IPS-20b (cell line): Measurements from ENCODE around the gene HFM1.
A peak's percentile ranks its signal among the peaks of the same experiment; 100 is the strongest.
"Not testable (repeated sequence)": the region's sequence is repeated elsewhere in the genome, so short reads cannot be mapped to it uniquely, and the experiment has no call there.

ENCODE experiments used
- H3K27ac ChIP-seq: one replicate; pipeline ENCODE4 v1.5.1; 2013; ENCODE audit warnings: low read length
- H3K27me3 ChIP-seq: 2 replicates; pipeline ENCODE4 v1.6.1; 2013; ENCODE audit warnings: mild to moderate bottlenecking, low read length, inconsistent platforms; ENCODE audit not compliant: insufficient read depth
- H3K36me3 ChIP-seq: 2 replicates; pipeline ENCODE4 v1.6.1; 2013; ENCODE audit warnings: low read depth, mild to moderate bottlenecking, inconsistent platforms, low read length, moderate library complexity; ENCODE audit not compliant: insufficient read depth
- H3K4me1 ChIP-seq: 2 replicates; pipeline ENCODE4 v1.6.1; 2013; ENCODE audit warnings: mild to moderate bottlenecking, control low read depth, inconsistent platforms, low read length, moderate library complexity; ENCODE audit not compliant: insufficient read depth
- H3K4me3 ChIP-seq: 2 replicates; pipeline ENCODE4 v1.5.1; 2013; ENCODE audit warnings: mild to moderate bottlenecking, low read length, inconsistent platforms
- H3K9ac ChIP-seq: 2 replicates; pipeline ENCODE4 v1.6.1; 2013; ENCODE audit warnings: low read depth, mild to moderate bottlenecking, inconsistent platforms, low read length, moderate library complexity
- H3K9me3 ChIP-seq: 2 replicates; pipeline ENCODE4 v1.6.1; 2013; ENCODE audit warnings: mild to moderate bottlenecking, low read depth, low read length, inconsistent platforms; ENCODE audit not compliant: insufficient read depth

The HFM1 gene, protein sequence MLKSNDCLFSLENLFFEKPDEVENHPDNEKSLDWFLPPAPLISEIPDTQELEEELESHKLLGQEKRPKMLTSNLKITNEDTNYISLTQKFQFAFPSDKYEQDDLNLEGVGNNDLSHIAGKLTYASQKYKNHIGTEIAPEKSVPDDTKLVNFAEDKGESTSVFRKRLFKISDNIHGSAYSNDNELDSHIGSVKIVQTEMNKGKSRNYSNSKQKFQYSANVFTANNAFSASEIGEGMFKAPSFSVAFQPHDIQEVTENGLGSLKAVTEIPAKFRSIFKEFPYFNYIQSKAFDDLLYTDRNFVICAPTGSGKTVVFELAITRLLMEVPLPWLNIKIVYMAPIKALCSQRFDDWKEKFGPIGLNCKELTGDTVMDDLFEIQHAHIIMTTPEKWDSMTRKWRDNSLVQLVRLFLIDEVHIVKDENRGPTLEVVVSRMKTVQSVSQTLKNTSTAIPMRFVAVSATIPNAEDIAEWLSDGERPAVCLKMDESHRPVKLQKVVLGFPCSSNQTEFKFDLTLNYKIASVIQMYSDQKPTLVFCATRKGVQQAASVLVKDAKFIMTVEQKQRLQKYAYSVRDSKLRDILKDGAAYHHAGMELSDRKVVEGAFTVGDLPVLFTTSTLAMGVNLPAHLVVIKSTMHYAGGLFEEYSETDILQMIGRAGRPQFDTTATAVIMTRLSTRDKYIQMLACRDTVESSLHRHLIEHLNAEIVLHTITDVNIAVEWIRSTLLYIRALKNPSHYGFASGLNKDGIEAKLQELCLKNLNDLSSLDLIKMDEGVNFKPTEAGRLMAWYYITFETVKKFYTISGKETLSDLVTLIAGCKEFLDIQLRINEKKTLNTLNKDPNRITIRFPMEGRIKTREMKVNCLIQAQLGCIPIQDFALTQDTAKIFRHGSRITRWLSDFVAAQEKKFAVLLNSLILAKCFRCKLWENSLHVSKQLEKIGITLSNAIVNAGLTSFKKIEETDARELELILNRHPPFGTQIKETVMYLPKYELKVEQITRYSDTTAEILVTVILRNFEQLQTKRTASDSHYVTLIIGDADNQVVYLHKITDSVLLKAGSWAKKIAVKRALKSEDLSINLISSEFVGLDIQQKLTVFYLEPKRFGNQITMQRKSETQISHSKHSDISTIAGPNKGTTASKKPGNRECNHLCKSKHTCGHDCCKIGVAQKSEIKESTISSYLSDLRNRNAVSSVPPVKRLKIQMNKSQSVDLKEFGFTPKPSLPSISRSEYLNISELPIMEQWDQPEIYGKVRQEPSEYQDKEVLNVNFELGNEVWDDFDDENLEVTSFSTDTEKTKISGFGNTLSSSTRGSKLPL (N-terminal part only)

DNA sequence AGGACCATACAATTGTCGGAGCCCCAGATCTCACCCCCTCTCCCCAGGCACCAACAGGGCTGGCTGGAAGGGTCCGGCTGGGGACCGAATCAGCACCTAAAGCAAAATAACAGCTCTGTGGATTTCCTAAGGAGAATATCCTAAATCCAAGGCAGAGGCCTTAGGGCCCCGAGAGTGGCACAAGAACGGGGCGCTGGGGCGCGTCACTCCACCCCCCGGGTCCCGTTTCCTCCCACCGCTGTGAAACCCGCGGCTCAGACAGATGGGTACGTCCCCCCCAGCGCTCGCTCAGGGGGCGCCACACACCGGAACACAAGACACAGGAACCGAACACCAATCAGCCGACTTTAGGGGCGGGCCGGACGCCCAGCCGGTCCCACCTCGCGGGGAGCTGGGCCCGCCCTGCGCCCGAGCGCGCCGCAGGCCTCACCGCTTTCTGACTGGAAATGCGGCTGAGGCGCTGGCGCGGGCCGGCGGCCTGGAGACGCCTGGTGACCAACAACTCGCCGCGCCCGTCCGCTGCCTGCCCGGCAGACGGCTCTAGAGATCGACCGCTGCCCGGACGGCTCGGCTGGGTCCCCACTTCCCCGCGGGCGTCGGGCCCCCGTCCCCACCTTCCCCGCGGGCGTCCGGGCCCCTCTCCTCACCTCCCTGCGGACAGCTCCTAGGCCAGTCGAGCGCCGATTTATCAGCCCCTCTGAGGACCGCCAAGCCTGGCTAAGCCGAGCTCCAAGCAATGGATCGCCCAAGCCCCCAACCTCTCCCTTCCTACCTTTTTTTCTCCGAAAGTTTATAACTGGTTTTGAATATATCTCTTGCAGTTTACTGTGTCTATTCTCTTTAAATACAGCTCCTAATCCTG is at the start of gene HFM1:
HFM1 (minus strand) TSS at position 687 of the 862 bp plus-strand sequence. CDS start 3,755 bp downstream, outside the sequence.
- Histone ChIP-seq H3K36me3 (no peaks in the 10 kb centered on the region), H3K9ac (peak within 1 kb of the TSS; percentile 86), H3K27ac (no peak within 1 kb of the TSS), H3K9me3 (no peaks in the 10 kb centered on the region), H3K4me3 (peak within 1 kb of the TSS; percentile 85), H3K27me3 (no peaks in the 10 kb centered on the region), H3K4me1 (peaks cover 5% of the 10 kb centered on the region)

DNA sequence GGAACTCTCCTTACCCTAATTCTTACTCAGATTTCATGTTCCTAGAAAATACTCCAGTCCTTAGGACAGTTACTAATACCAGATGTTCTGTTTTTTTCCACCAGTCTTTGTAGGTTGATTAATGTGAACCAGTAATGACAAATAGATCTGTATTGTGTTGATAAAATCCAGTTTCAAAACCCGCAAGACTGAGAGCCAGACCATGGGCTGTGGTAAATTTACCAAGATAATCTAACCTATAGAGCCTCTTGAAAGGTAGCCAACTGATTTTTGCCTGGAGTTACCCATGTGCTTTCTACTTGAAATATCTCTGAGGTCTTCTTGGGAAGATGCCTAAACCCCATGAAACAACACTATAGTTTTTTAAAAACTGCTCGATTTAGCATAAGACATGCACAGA is 49.5 kb upstream of the HFM1 start:
- H3K27ac ChIP-seq, result no peak overlapping the region
- H3K9ac ChIP-seq, result no peak overlapping the region
- no peaks in the 10 kb centered on the region for H3K27me3 ChIP-seq
- no peak overlapping the region for H3K4me3 ChIP-seq
- no peaks in the 10 kb centered on the region for H3K9me3 ChIP-seq
- no peaks in the 10 kb centered on the region for H3K36me3 ChIP-seq
- H3K4me1 ChIP-seq, result no peaks in the 10 kb centered on the region

DNA sequence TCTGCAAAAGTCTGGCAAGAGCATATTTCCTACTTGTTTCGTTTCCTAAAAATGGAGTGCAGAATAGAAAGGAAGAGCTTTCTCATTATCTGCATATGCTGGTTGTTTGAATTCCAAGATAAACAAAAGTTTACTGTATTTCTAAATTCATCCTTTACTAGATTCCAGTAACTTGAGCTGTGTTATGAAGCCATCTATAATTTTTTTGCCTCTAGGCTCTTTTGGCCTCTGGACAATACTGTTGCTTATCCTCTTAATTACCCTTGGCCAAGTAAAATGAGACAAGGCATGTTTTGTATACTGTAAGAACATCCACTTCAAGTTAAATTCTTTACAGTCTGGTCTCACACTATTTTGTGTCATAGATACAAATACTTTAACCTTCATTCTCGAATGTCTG is 45.6 kb upstream of the HFM1 start:
- Histone ChIP-seq H3K4me1 (no peaks in the 10 kb centered on the region), H3K9ac (no peak overlapping the region)

DNA sequence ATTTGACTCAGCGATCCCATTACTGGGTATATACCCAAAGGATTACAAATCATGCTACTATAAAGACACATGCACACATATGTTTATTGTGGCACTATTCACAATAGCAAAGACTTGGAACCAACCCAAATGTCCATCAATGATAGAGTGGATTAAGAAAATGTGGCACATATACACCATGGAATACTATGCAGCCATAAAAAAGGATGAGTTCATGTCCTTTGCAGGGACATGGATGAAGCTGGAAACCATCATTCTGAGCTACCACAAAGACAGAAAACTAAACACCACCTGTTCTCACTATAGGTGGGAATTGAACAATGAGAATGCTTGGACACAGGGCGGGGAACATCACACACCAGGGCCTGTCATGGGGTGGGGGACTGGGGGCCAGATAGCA is 43.1 kb upstream of the HFM1 start:
- not testable (repeated sequence) for H3K27me3 ChIP-seq, H3K9ac ChIP-seq, H3K9me3 ChIP-seq, H3K4me1 ChIP-seq, H3K4me3 ChIP-seq, H3K27ac ChIP-seq, H3K36me3 ChIP-seq

More for the DNA sequence above, 45.6 kb upstream of the HFM1 start:
- H3K27me3 ChIP-seq, result no peaks in the 10 kb centered on the region
- H3K4me3 ChIP-seq, result no peak overlapping the region
- H3K36me3 ChIP-seq, result no peaks in the 10 kb centered on the region
- no peak overlapping the region for H3K27ac ChIP-seq
- H3K9me3 ChIP-seq, result no peaks in the 10 kb centered on the region

DNA sequence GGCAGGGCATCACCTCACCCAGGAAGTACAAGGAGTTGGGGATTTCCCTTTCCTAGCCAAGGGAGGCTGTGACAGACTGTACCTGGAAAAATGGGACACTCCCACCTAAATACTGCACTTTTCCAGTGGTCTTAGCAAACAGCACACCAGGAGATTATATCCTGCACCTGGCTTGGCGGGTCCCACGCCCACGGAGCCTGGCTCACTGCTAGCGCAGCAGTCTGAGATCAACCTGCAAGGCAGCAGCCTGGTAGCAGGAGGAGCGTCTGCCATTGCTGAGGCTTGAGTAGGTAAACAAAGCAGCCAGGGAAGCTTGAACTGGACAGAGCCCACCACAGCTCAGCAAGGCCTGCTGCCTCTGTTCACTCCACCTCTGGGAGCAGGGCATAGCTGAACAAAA is 37.3 kb upstream of the HFM1 start:
- H3K9me3 ChIP-seq, result peaks cover 11% of the 10 kb centered on the region
- not testable (repeated sequence) for H3K4me1 ChIP-seq, H3K27me3 ChIP-seq, H3K4me3 ChIP-seq, H3K27ac ChIP-seq, H3K9ac ChIP-seq, H3K36me3 ChIP-seq

DNA sequence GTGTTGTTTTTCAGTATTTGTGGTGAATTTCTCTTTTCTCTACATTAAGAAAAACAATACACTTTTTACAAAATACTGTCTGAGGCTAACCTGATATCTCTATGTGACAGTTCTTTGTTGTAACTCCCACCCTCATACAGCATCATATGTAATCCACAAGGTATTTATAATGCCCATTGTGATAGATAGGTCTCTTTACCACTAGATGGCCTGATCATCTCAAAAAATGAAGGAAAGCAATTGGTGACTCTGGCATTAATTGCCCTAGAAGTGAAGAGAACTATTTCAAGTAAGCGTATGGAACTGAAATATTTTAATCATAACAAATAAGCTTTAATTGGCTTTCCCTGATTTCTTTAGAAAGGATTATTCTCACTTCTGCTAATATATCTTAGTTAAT is 36.2 kb upstream of the HFM1 start:
- Histone ChIP-seq H3K36me3 (no peaks in the 10 kb centered on the region), H3K27ac (no peak overlapping the region), H3K9ac (no peak overlapping the region), H3K4me1 (no peaks in the 10 kb centered on the region), H3K9me3 (peaks cover 11% of the 10 kb centered on the region), H3K27me3 (no peaks in the 10 kb centered on the region), H3K4me3 (no peak overlapping the region)

DNA sequence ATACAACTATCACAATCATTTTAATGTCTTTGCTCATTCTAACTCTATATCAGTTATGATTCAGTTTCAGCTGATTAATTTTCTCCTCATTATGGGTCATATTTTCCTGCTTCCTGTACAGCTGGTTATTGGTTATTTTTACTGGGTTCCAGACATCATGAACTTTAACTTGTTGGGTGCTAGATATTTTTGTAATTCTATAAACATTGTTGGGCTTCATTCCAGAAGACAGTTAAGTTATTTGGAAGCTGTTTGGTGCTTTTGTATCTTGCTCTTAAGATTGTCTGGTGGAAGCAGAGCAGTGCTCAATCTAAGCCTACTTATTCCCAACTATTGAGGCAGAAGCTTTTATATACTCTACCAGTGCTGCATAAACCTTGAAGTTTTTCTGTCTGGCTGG is 34.4 kb upstream of the HFM1 start:
- no peaks in the 10 kb centered on the region for H3K4me1 ChIP-seq
- no peak overlapping the region for H3K4me3 ChIP-seq
- no peak overlapping the region for H3K27ac ChIP-seq
- H3K9me3 ChIP-seq, result peaks cover 11% of the 10 kb centered on the region
- H3K36me3 ChIP-seq, result no peaks in the 10 kb centered on the region
- H3K27me3 ChIP-seq, result no peaks in the 10 kb centered on the region
- no peak overlapping the region for H3K9ac ChIP-seq

DNA sequence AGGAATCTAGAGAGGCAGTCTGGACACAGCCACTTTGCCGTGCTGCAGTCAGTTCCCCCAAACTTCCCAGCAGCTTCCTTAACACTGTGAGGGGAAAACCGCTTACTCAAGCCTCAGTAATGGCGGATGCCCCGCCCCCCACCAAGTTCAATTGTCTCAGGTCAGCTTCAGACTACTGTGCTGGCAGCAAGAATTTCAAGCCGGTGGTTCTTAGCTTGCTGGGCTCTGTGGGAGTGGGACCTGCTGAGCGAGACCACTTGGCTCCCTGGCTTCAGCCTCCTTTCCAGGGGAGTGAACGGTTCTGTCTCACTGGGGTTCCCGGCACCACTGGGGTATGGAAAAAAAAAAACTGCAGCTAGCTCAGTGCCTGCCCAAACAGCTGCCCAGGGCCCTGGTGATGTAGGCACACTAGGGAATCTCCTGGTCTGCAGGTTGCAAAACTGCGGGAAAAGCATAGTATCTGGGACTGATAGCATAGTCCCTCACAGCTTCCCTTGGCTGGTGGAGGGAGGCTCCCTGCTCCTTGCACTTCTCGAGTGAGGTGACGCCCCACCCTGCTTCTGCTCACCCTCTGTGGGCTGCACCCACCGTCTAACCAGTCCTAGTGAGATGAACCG is 23.7 kb upstream of the HFM1 start:
- H3K27me3 ChIP-seq, result no peaks in the 10 kb centered on the region
- H3K27ac ChIP-seq, result no peak overlapping the region
- H3K9me3 ChIP-seq, result no peaks in the 10 kb centered on the region
- no peaks in the 10 kb centered on the region for H3K36me3 ChIP-seq
- H3K4me1 ChIP-seq, result no peaks in the 10 kb centered on the region
- H3K9ac ChIP-seq, result no peak overlapping the region; the same call in 1 of the 2 replicates
- H3K4me3 ChIP-seq, result no peak overlapping the region

DNA sequence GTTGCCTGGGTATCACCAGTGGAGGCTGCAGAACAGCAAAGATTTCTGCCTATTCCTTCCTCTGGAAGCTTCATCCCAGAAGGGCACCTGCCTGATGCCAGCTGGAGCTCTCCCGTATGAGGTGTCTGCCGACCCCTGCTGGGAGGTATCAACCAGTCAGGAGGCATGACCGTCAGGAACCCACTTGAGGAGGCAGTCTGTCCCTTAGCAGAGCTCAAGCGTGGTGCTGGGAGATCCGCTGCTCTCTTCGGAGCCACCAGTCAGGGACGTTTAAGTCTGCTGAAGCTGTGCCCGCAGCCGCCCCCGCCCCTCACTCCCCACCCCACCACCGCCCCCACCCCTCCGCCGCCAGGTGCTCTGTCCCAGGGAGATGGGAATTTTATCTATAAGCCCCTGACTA is 23.1 kb upstream of the HFM1 start:
- H3K9me3 ChIP-seq, result no peaks in the 10 kb centered on the region
- H3K9ac ChIP-seq, result no peak overlapping the region
- H3K27ac ChIP-seq, result no peak overlapping the region
- no peaks in the 10 kb centered on the region for H3K27me3 ChIP-seq
- no peaks in the 10 kb centered on the region for H3K36me3 ChIP-seq
- no peak overlapping the region for H3K4me3 ChIP-seq
- H3K4me1 ChIP-seq, result no peaks in the 10 kb centered on the region

DNA sequence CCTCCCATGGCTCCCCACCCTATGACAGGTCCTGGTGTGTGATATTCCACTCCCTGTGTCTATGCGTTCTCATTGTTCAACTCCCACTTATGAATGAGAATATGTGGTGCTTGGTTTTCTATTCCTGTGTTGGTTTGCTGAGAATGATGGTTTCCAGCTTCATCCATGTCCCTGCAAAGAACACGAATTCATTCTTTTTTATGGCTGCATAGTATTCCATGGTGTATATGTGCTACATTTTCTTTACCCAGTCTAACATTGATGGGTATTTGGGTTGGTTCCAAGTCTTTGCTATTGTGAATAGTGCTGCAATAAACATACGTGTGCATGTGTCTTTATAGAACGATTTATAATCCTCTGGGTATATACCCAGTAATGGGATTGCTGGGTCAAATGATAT is 17.9 kb upstream of the HFM1 start:
- H3K4me1 ChIP-seq, H3K36me3 ChIP-seq, H3K9ac ChIP-seq, H3K9me3 ChIP-seq, H3K27ac ChIP-seq, H3K27me3 ChIP-seq, H3K4me3 ChIP-seq: not testable (repeated sequence)
